HepG2 (cell line): Measurements from ENCODE around the gene ADAMTS17. TPM values are rescaled to one million over a fixed set of nuclear protein-coding genes. Genes with fewer than 3 reads are reported as not detected.

Experiments used
- ATAC-seq: fragments of 200-7000 bp; cut with Tn5 transposase; 3 replicates; pipeline ENCODE4 v1.9.1; 2020; ENCODE audit warnings: mild to moderate bottlenecking, moderate library complexity
- BruUV-seq: library from RNA; stranded (reverse); fragments of 400-500 nt; replicated peaks from 2 replicates; lab custom pipeline; 2021; lab: Mats Ljungman, UMichigan
- CTCF ChIA-PET: fragments of 300-600 bp; formaldehyde crosslinking; extraction: SDS; loops from one replicate; lab custom pipeline; 2021; ENCODE audit warnings: low total read pairs, inconsistent platforms, low intra/inter-chr PET ratio; lab: Yijun Ruan, JAX
- POLR2A ChIA-PET: fragments of 350-600 bp; sonication (Branson Sonifier 250); formaldehyde crosslinking; loops from one replicate; lab custom pipeline; 2020; ENCODE audit warnings: antibody characterized with exemption, inconsistent platforms; lab: Yijun Ruan, JAX
- DNase-seq: peaks from one replicate; pipeline ENCODE4 v3.0.0-alpha.2; 2015; ENCODE audit warnings: low spot score
- FAIRE-seq: peaks from 3 replicates; lab custom pipeline; 2011; peaks lifted over from hg19 to GRCh38; lab: Jason Lieb, UNC
- H2AFZ ChIP-seq: one replicate; pipeline ENCODE4 v1.6.1; 2011; ENCODE audit warnings: low read length, inconsistent platforms
- H3K27ac ChIP-seq: fragments of 300-600 bp; 3 replicates; pipeline ENCODE4 v1.8.0; 2011; ENCODE audit warnings: mixed run types, mild to moderate bottlenecking, mixed read lengths, low read length, inconsistent platforms; ENCODE audit not compliant: insufficient read depth; ENCODE audit errors: extremely low read length
- H3K27me3 ChIP-seq, 2 experiments: fragments of 200-600 bp in 1 of 2; 2 replicates in 1 of 2; 3 replicates in 1 of 2; pipeline versions ENCODE4 v1.6.0 to v1.8.0; 2011; ENCODE audit warnings: low read length in 2 of 2, mild to moderate bottlenecking in 2 of 2, moderate library complexity in 2 of 2, inconsistent platforms in 1 of 2; ENCODE audit not compliant: insufficient read depth in 2 of 2, control insufficient read depth in 1 of 2
- H3K36me3 ChIP-seq, 2 experiments: fragments of 200-600 bp in 1 of 2; replicated peaks in 1 of 2; 2 replicates in 1 of 2; 3 replicates in 1 of 2; pipeline versions ENCODE4 v1.5.1 to v1.8.0; 2011; ENCODE audit warnings: low read length in 2 of 2, inconsistent platforms in 1 of 2; ENCODE audit not compliant: insufficient read depth in 2 of 2, control insufficient read depth in 1 of 2
- H3K4me1 ChIP-seq: 2 replicates; pipeline ENCODE4 v1.5.1; 2012; ENCODE audit warnings: low read length, inconsistent platforms; ENCODE audit not compliant: insufficient read depth
- H3K4me2 ChIP-seq: 2 replicates; pipeline ENCODE4 v1.6.0; 2011; ENCODE audit warnings: low read depth, low read length, inconsistent platforms
- H3K4me3 ChIP-seq, 3 experiments: fragments of 200-600 bp in 1 of 3; sonication (generic), shearing (Covaris generic) in 1 of 3; replicated peaks in 1 of 3; 2 replicates each; pipeline ENCODE4 v1.5.1; 2011 to 2016; ENCODE audit warnings: low read length in 3 of 3, inconsistent platforms in 2 of 3, low read depth in 2 of 3, mild to moderate bottlenecking in 2 of 3, control low read depth in 1 of 3, mixed read lengths in 1 of 3; ENCODE audit not compliant: insufficient read depth in 1 of 3
- H3K79me2 ChIP-seq: one replicate; pipeline ENCODE4 v1.6.1; 2011; ENCODE audit warnings: low read length, inconsistent platforms; ENCODE audit not compliant: insufficient read depth
- H3K9ac ChIP-seq: 2 replicates; pipeline ENCODE4 v1.6.0; 2011; ENCODE audit warnings: mild to moderate bottlenecking, low read depth, low read length, inconsistent platforms; ENCODE audit not compliant: insufficient read depth
- H3K9me3 ChIP-seq: 2 replicates; pipeline ENCODE4 v1.5.1; 2012; ENCODE audit warnings: mild to moderate bottlenecking, low read length
- H4K20me1 ChIP-seq: 2 replicates; pipeline ENCODE4 v1.6.0; 2011; ENCODE audit warnings: inconsistent platforms, mild to moderate bottlenecking, low read length, moderate library complexity; ENCODE audit not compliant: insufficient read depth
- CEBPB ChIP-seq: IDR thresholded peaks from 2 replicates; pipeline ENCODE4 v1.6.1; 2011; ENCODE audit warnings: low read depth, low read length, improper control_type of control experiment, borderline replicate concordance
- PITX1 ChIP-seq: sonication (generic); formaldehyde crosslinking; IDR thresholded peaks from 2 replicates; pipeline ENCODE4 v1.5.1; 2020; ENCODE audit warnings: mild to moderate bottlenecking, missing genetic modification reagents
- RFXANK ChIP-seq: IDR thresholded peaks from 2 replicates; pipeline ENCODE4 v1.6.1; 2016
- ZNF841 ChIP-seq: sonication (generic); formaldehyde crosslinking; IDR thresholded peaks from 2 replicates; pipeline ENCODE4 v1.8.1; 2023; ENCODE audit warnings: missing genetic modification reagents, borderline replicate concordance
- WGBS: methylation state at CpG from one replicate; pipeline ENCODE4 v1.1.6; 2017; ENCODE audit warnings: low lambda C conversion rate; 5-methylcytosine and 5-hydroxymethylcytosine counted together
- in situ Hi-C: cut with HindIII; loops from 2 replicates; pipeline ENCODE4 v1.10.0; 2017; ENCODE audit warnings: low pct_unique_long_range_greater_than_20kb; ENCODE audit not compliant: extremely low pct_ligation_motif_present
- intact Hi-C: fragments of 100-400 bp; cut with micrococcal nuclease; formaldehyde crosslinking; loops from one replicate; pipeline ENCODE4 v1.10.0; 2022; ENCODE audit not compliant: unreplicated experiment
- polyA plus RNA-seq, 8 experiments: library from polyadenylated mRNA; depleted of rRNA in 3 of 8; stranded (reverse) in 7 of 8; unstranded in 1 of 8; fragments of >200 nt; fragmentation: Illumina TruSeq in 4 of 8; extraction: Trizol in 4 of 8; gene quantifications; 2 replicates each; pipeline versions ENCODE4 v1.2.1 to v1.2.3, GENCODE V29; 2011 to 2016; ENCODE audit warnings: low read depth in 4 of 8, missing spikeins in 1 of 8, mixed read lengths in 1 of 8; ENCODE audit not compliant: insufficient read depth in 1 of 8
- total RNA-seq, 5 experiments: library from RNA; depleted of rRNA; stranded (reverse); fragments of >200 nt; fragmentation: Illumina TruSeq; extraction: Trizol; gene quantifications; 2 replicates each; pipeline ENCODE4 v1.2.3, GENCODE V29; 2016; ENCODE audit warnings: low read depth in 1 of 5
- TF ChIP-seq, protein P1 (sequence below): sonication (generic); formaldehyde crosslinking; IDR thresholded peaks from 2 replicates; pipeline ENCODE4 v1.5.0; 2020; ENCODE audit warnings: mild to moderate bottlenecking, low read depth, missing genetic modification reagents, borderline replicate concordance
- TF ChIP-seq, protein P2 (sequence below): fragments of 450-650 bp; IDR thresholded peaks from 2 replicates; pipeline ENCODE4 v1.6.1; 2016
- TF ChIP-seq, protein P3 (sequence below): sonication (generic); formaldehyde crosslinking; IDR thresholded peaks from 2 replicates; pipeline ENCODE4 v1.5.0; 2020; ENCODE audit warnings: missing genetic modification reagents, mild to moderate bottlenecking, borderline replicate concordance

Gene ADAMTS17
- total and polyA plus RNA-seq, 2 of the 13 experiments (the other 11 are each of a cell fraction or from before 2014, with no cell fraction given): 0.02 to 0.04 TPM

DNA sequence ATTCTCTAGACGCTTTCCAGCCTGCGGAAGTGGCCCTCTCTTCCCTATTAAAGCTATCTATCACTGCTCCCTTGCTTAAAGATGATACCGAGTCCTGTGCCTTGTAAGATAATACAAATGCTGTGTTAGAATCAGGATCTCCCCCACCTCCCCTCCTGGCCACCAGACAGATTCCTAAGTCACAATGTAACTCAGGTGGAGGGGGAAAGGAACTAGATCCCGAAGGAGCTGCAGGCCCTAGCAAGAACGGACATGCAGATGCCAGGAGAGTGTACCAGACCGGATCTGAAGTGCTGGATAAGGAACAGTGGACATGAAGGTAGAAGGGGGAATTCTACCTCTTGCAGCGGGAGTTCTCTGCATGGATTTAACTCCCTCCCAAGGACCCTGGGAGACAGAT, 377.8 kb downstream of the ADAMTS17 start:
- no peak overlapping the region for H3K27ac ChIP-seq
- in situ Hi-C loops (no loop called here), intact Hi-C loops (no loop called here)
- H3K4me1 ChIP-seq: no peaks in the 10 kb centered on the region
- no peak for DNase-seq
- no peak overlapping the region for H3K4me2 ChIP-seq
- H3K27me3 ChIP-seq: no peaks in the 10 kb centered on the region
- ATAC-seq: no peak
- no peaks in the 10 kb centered on the region for H3K36me3 ChIP-seq
- no peak for FAIRE-seq
- BruUV-seq: no TSS peak
- H4K20me1 ChIP-seq: no peaks in the 10 kb centered on the region
- ChIA-PET CTCF (no interaction called here), POLR2A (no interaction called here)
- H3K79me2 ChIP-seq: no peaks in the 10 kb centered on the region
- WGBS: 52% methylated on average over 7 of the region's 7 CpGs
- no peaks in the 10 kb centered on the region for H3K9me3 ChIP-seq
- H2AFZ ChIP-seq: no peak overlapping the region
- TF ChIP-seq RFXANK (no peak), ZNF841 (no peak), PITX1 (CRISPR knock-in tag) (no peak)
- TF ChIP-seq, protein P1, sequence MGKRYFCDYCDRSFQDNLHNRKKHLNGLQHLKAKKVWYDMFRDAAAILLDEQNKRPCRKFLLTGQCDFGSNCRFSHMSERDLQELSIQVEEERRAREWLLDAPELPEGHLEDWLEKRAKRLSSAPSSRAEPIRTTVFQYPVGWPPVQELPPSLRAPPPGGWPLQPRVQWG (CRISPR knock-in tag): no peak
- TF ChIP-seq, protein P2, sequence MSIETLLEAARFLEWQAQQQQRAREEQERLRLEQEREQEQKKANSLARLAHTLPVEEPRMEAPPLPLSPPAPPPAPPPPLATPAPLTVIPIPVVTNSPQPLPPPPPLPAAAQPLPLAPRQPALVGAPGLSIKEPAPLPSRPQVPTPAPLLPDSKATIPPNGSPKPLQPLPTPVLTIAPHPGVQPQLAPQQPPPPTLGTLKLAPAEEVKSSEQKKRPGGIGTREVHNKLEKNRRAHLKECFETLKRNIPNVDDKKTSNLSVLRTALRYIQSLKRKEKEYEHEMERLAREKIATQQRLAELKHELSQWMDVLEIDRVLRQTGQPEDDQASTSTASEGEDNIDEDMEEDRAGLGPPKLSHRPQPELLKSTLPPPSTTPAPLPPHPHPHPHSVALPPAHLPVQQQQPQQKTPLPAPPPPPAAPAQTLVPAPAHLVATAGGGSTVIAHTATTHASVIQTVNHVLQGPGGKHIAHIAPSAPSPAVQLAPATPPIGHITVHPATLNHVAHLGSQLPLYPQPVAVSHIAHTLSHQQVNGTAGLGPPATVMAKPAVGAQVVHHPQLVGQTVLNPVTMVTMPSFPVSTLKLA: no peak
- H3K9ac ChIP-seq: no peak overlapping the region
- no peak overlapping the region for H3K4me3 ChIP-seq

DNA sequence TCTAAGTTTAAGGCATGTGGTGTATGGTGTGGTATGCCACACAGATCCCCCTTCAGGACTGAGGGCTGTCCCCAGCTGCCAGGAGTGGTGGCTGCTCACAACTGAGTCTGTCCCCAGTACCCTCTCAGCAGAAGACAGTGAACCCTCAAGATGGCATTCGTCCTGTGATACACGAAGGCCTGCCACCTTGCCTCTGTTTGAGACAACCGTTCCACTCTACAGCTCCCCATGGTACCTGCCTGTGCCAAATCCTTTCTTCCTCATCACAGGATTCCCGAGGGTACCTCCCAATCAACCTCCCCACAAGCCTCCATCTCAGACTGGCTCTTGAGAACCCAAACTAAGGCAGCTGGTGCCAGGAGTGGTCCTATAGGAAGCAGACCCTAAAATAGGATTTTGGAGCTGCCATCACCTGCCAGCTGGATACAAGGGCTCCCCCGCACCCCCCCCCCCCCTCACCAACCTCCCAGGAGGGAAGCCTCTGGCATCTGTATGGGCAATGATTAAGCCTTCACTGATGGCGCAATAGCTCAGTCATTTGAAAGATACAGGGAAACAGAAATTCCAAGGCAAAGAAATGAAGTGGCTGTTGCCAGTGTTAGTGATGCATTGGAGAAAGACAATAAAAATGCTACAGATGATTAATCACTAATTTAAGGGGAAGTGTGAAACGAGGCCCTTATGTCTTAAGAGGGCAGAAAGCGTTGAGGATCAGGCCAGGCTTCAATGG, 378.5 kb downstream of the ADAMTS17 start:
- Histone ChIP-seq H3K4me3 (no peak overlapping the region), H2AFZ (no peak overlapping the region), H3K4me2 (no peak overlapping the region), H4K20me1 (no peaks in the 10 kb centered on the region), H3K9me3 (no peaks in the 10 kb centered on the region), H3K4me1 (no peaks in the 10 kb centered on the region), H3K79me2 (no peaks in the 10 kb centered on the region), H3K27ac (no peak overlapping the region), H3K9ac (no peak overlapping the region), H3K27me3 (no peaks in the 10 kb centered on the region), H3K36me3 (no peaks in the 10 kb centered on the region)
- intact Hi-C loops (no loop called here), in situ Hi-C loops (no loop called here)
- ChIA-PET CTCF (no interaction called here), POLR2A (no interaction called here)
- TF ChIP-seq CEBPB: peak; percentile 70; the same call in 1 of the 2 replicates
- TF ChIP-seq, protein P3, sequence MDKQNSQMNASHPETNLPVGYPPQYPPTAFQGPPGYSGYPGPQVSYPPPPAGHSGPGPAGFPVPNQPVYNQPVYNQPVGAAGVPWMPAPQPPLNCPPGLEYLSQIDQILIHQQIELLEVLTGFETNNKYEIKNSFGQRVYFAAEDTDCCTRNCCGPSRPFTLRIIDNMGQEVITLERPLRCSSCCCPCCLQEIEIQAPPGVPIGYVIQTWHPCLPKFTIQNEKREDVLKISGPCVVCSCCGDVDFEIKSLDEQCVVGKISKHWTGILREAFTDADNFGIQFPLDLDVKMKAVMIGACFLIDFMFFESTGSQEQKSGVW: no peak
- 25% methylated on average over 8 of the region's 8 CpGs for WGBS
- ATAC-seq (no peak), DNase-seq (no peak), FAIRE-seq (no peak)
- no TSS peak for BruUV-seq
